Thyroid gland (tissue), 4 donors: ENCODE measurements around the gene CRB3. TPM values are rescaled to one million over a fixed set of nuclear protein-coding genes. Genes with fewer than 3 reads are reported as not detected.
"Not testable (repeated sequence)": the region's sequence is repeated elsewhere in the genome, so short reads cannot be mapped to it uniquely, and the experiment has no call there.

ENCODE experiments used
- DNase-seq, 2 donors: peaks; one replicate each; pipeline ENCODE4 v3.0.0-alpha.2; 2019
- H3K27ac ChIP-seq, 3 donors: fragments of 200-600 bp; sonication (generic); 1 replicate in 2 of 3; 2 replicates in 1 of 3; pipeline ENCODE4 v1.5.1; 2016 to 2019; ENCODE audit warnings: mild to moderate bottlenecking in 1 of 3, moderate library complexity in 1 of 3
- H3K27me3 ChIP-seq: fragments of 200-600 bp; sonication (generic); one replicate; pipeline ENCODE4 v1.5.1; 2019
- H3K36me3 ChIP-seq, 2 donors: fragments of 200-600 bp; sonication (generic); one replicate each; pipeline ENCODE4 v1.5.1; 2016 to 2019
- H3K4me1 ChIP-seq, 2 donors: fragments of 200-600 bp; sonication (generic); one replicate each; pipeline ENCODE4 v1.5.1; 2017 to 2019
- H3K4me3 ChIP-seq, 3 donors: fragments of 200-600 bp; sonication (generic); replicated peaks in 1 of 3; 1 replicate in 2 of 3; 2 replicates in 1 of 3; pipeline ENCODE4 v1.5.1; 2016; ENCODE audit warnings: mild to moderate bottlenecking in 1 of 3
- H3K9me3 ChIP-seq: fragments of 200-600 bp; sonication (generic); one replicate; pipeline ENCODE4 v1.5.1; 2017
- POLR2A ChIP-seq, 2 donors: fragments of 450-650 bp; IDR thresholded peaks; one replicate each; pipeline ENCODE4 v1.6.1; 2017; ENCODE audit warnings: antibody characterized with exemption in 2 of 2, mild to moderate bottlenecking in 2 of 2, moderate library complexity in 1 of 2
- WGBS, 2 donors: methylation state at CpG; one replicate each; pipeline ENCODE4 v1.1.5; 2017; 5-methylcytosine and 5-hydroxymethylcytosine counted together
- intact Hi-C: fragments of 100-400 bp; cut with DNase I; formaldehyde crosslinking; loops from one replicate; pipeline ENCODE4 v1.15.1; 2023
- total RNA-seq, 4 donors: library from RNA; depleted of rRNA; stranded (reverse); fragments of >200 nt; gene quantifications; one replicate each; pipeline ENCODE4 v1.2.3, GENCODE V29; 2016
- TF ChIP-seq, protein P1 (sequence below), 6 experiments: fragments of 200-600 bp in 3 of 6; fragments of 450-650 bp in 3 of 6; sonication (generic) in 3 of 6; IDR thresholded peaks; one replicate each; pipeline ENCODE4 v1.5.1; 2016 to 2019; ENCODE audit warnings: antibody characterized with exemption in 6 of 6, mild to moderate bottlenecking in 2 of 6, inconsistent platforms in 1 of 6, moderate library complexity in 1 of 6

Gene CRB3
- total RNA-seq, 4 donors from 2014 or later, result 21.0 to 65.2 (median 45.3) TPM

DNA sequence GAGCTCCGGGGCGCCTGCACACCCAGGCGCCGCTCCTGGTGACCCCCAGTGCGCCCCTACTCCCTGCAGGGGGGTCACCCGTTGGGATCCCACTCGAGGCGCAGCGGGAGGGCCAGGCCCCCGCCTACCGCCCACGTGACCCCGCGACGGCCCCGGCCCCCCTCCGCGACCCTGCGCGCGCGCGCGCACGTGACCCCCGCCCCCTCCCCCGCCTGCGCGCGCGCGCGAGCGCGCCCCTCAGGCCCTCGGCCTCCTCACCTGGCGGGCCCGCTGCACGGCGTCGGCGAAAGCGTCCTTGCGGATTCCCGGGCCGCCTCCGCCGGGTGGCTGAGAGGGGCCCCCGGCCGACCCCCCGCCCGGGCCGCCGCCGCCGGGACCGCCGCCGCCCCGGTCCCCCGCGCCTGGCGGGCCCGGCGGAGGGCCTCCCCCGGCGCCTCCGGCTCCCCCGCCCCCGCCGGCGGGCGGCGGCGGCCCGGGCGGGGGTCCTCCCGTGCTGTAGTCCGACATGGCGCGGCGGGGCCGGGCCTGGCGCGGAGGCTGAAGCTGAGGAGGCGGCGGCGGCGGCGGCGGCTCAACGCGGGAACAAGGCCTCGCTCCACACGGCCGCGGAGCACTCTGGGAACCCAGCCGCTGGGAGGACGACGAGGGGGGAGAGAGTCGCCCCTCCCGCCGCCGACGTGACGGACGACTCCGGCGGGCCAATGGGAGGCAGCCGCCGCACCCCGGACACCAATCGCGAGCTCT lies 39.7 kb upstream of the CRB3 start, which contains the start of gene KHSRP:
KHSRP (minus strand) TSS at position 617 of the 744 bp plus-strand sequence; CDS start at position 507, 110 bp downstream.
- H3K9me3 ChIP-seq, result no peaks in the 10 kb centered on the region
- H3K27ac ChIP-seq, result peak within 1 kb of the TSS; percentile 6 to 74 (median 66)
- peak in 1 of 2 donors; percentile 21 for DNase-seq
- peaks cover 12 to 24% of the 10 kb centered on the region in 2 donors for H3K4me1 ChIP-seq
- TF ChIP-seq, protein P1, sequence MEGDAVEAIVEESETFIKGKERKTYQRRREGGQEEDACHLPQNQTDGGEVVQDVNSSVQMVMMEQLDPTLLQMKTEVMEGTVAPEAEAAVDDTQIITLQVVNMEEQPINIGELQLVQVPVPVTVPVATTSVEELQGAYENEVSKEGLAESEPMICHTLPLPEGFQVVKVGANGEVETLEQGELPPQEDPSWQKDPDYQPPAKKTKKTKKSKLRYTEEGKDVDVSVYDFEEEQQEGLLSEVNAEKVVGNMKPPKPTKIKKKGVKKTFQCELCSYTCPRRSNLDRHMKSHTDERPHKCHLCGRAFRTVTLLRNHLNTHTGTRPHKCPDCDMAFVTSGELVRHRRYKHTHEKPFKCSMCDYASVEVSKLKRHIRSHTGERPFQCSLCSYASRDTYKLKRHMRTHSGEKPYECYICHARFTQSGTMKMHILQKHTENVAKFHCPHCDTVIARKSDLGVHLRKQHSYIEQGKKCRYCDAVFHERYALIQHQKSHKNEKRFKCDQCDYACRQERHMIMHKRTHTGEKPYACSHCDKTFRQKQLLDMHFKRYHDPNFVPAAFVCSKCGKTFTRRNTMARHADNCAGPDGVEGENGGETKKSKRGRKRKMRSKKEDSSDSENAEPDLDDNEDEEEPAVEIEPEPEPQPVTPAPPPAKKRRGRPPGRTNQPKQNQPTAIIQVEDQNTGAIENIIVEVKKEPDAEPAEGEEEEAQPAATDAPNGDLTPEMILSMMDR (IDR thresholded peaks at IDR 0.05), result no peak
- peak in 1 of 2 donors; percentile 82 for TF ChIP-seq POLR2A (IDR thresholded peaks at IDR 0.05)
- intact Hi-C loops, result loop anchor here (10.0 kb wide), 1 partner anchor 50 kb away; the partner anchor contains the start of genes ALKBH7 and PSPN
- peaks cover 18 to 20% of the 10 kb centered on the region in 2 donors for H3K36me3 ChIP-seq
- H3K4me3 ChIP-seq, result peak within 1 kb of the TSS; percentile 63 to 89 (median 77)
- 0% methylated on average over 3 of the region's 114 CpGs; no CpG with 5 or more reads in 1 of the 2 donors for WGBS, 2 donors
- H3K27me3 ChIP-seq, result no peaks in the 10 kb centered on the region

DNA sequence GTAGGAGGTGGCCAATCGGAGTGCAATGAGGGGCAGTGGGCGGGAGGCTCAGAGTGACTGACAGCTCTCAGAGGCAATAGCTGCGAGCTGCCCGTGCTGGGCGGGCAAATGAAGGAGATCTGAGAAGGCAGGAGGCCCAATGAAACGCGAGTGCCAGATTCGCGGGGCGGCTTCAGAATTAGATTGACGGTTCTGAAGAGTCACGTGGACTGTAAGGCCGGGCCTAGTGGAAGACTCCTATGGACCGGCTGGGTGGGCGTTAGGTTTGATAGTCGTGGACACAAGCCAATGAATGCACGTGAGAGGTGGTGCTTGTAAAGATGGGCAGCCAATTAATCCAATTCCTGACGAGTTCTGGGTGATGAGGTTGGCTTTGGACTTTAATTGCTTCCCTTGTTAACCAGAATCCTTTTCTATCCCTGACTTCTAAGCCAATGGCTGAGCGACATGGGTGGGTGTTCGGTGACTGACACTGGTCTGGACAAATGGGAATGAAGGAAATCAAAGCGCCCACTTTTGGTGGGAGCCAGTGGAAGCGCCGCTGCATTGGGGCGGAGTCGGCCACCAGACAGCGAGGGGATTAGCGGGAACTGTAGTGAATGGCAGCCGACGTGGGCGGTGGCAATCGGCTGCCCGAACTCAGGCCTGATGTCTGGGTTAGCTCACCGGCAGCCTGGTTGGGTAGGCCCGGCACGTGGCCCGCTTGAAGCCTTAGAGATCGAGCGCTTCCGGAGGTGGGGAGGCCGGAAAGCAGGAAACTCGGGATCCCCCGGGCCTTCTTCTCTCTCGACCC lies 38.9 kb upstream of the CRB3 start:
- H3K36me3 ChIP-seq, result peaks cover 10 to 12% of the 10 kb centered on the region in 2 donors
- H3K27ac ChIP-seq, result peak overlapping the region; percentile 6 to 74 (median 66)
- TF ChIP-seq POLR2A (IDR thresholded peaks at IDR 0.05), result peak in 1 of 2 donors; percentile 40
- TF ChIP-seq, protein P1 (IDR thresholded peaks at IDR 0.05), result no peak
- DNase-seq, result peak; percentile 100
- H3K9me3 ChIP-seq, result no peaks in the 10 kb centered on the region
- peaks cover 12 to 24% of the 10 kb centered on the region in 2 donors for H3K4me1 ChIP-seq
- no peaks in the 10 kb centered on the region for H3K27me3 ChIP-seq
- intact Hi-C loops, result loop anchor here (10.0 kb wide), 1 partner anchor 50 kb away; the partner anchor contains the start of genes ALKBH7 and PSPN
- H3K4me3 ChIP-seq, result no peak overlapping the region
- 5 to 7% methylated on average over 35 to 39 of the region's 43 CpGs for WGBS, 2 donors

DNA sequence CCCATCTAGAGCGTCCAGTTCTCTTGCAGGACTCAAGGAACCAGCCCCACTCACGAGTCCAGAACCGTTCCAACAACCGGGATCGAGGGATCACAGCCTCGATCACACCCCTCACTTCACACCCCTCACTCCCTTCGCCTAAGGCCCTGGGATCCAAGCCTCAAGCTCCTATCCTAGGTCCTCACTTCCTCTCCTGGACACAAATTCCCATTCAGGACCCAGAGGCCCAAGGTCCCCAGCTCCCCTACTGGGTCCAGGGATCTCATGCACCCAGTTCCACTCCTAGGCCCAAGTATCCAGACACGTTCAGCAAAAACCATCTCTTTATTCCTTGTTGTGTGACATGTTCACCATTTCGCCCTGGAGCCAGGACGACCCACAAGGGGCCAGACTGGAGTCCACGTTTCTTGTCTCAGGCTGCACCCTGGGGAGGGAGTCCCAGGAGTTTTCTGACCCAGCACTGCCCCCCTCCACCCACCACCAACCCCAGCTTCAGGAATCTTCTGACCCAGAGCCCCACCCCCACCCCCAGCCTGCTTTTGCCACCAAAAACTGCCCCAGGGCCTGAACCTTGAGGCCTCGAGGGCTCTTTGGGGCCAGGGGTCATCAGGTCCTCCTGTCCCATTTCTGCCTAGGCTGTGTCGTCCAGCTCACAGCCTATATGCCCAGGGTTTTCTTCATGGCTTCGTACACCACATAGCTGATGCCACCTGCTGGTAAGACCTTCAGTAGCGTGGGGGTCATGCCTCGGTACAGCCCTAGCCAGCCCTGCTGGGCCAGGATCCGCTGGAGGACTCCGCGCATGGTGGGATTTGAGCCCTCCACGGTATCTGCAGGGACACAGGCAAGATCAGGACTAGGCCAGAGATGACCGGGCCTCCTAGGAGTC lies 38.1 kb upstream of the CRB3 start:
- no peak for TF ChIP-seq POLR2A (IDR thresholded peaks at IDR 0.05)
- TF ChIP-seq, protein P1 (IDR thresholded peaks at IDR 0.05), result no peak
- intact Hi-C loops, result loop anchor here (10.0 kb wide), 1 partner anchor 51 kb away; the partner anchor contains the start of genes ALKBH7 and PSPN
- H3K4me1 ChIP-seq, result peaks cover 12 to 24% of the 10 kb centered on the region in 2 donors
- no peaks in the 10 kb centered on the region for H3K27me3 ChIP-seq
- peaks cover 4 to 6% of the 10 kb centered on the region in 2 donors for H3K36me3 ChIP-seq
- 84 to 93% methylated on average over 13 to 19 of the region's 21 CpGs for WGBS, 2 donors
- no peak for DNase-seq
- H3K4me3 ChIP-seq, result no peak overlapping the region
- H3K9me3 ChIP-seq, result no peaks in the 10 kb centered on the region
- peak overlapping the region; percentile 6 to 74 (median 66) for H3K27ac ChIP-seq

DNA sequence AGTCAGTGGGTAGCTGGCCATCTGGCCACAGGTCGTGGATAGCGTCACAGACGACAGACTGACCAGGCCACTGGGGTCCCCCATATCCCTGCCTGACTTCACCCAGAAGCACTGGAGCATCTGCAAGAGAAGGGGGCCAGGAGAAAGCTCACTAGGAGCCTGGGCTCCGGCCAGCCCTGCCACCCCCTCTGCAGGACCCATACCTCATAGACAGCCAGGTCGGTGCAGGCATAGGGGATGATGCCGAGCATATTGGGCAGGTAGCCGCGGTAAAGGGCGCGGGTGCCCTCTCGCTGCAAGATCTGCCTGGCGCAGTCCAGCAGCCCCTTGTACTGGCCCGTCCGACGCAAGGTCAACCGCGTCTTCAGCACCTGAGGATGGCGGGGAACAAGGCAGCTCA lies 36.9 kb upstream of the CRB3 start:
- Histone ChIP-seq H3K36me3 (no peaks in the 10 kb centered on the region), H3K4me1 (peaks cover 12 to 21% of the 10 kb centered on the region in 2 donors), H3K27me3 (no peaks in the 10 kb centered on the region), H3K4me3 (no peak overlapping the region), H3K27ac (no peak overlapping the region), H3K9me3 (no peaks in the 10 kb centered on the region)
- no peak for TF ChIP-seq POLR2A (IDR thresholded peaks at IDR 0.05)
- TF ChIP-seq, protein P1 (IDR thresholded peaks at IDR 0.05), result no peak
- WGBS, 2 donors, result 92 to 94% methylated on average over 5 to 18 of the region's 18 CpGs
- intact Hi-C loops, result loop anchor here (10.0 kb wide), 1 partner anchor 52 kb away; the partner anchor contains the start of genes ALKBH7 and PSPN
- no peak for DNase-seq

DNA sequence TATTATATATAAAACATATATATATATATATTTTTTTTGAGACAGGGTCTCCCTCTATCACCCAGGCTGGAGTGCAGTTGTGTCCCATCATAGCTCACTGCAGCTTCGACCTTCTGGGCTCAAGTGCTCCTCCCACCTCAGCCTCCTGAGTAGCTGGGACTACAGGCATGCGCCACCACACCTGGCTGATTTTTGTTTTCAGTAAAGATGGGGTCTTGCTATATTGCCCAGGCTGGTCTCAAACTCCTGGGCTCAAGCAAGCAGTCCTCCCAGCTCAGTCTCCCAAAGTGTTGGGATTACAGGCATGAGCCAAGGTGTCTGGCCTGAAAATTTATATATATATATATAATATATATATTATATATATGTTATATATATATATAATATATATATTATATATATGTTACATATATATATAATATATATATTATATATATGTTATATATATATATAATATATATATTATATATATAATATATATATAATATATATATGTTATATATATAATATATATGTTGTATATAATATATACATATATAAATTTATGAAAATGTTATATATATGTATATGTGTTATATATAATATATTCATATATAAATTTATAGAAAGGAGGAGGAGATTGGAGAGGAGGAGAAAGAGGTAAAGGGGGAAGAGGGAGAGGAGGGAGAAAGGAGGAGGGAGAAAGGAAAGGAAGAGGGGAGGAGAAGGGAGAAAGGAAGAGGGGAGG lies 35.2 kb upstream of the CRB3 start:
- H3K4me1 ChIP-seq, H3K36me3 ChIP-seq, H3K27me3 ChIP-seq, H3K9me3 ChIP-seq, H3K27ac ChIP-seq, DNase-seq, H3K4me3 ChIP-seq: not testable (repeated sequence)
- intact Hi-C loops, result loop anchor here (10.0 kb wide), 1 partner anchor 54 kb away; the partner anchor contains the start of genes ALKBH7 and PSPN
- 88% methylated on average over 2 of the region's 2 CpGs for WGBS, 2 donors
